A549 treated with ZK216348 at 1 μM for 4 hours (cell line): ENCODE measurements around the gene HAAO. TPM values are rescaled to one million over a fixed set of nuclear protein-coding genes. Genes with fewer than 3 reads are reported as not detected.

ENCODE experiments used
- total RNA-seq: library from RNA; stranded (reverse); fragments of 200-300 nt; extraction: Qiagen RNA extraction; gene quantifications from 5 replicates; pipeline ENCODE4 v1.2.3, GENCODE V29; 2022; ENCODE audit warnings: low read depth

Gene HAAO
- total RNA-seq, result not detected in 5 replicates

DNA sequence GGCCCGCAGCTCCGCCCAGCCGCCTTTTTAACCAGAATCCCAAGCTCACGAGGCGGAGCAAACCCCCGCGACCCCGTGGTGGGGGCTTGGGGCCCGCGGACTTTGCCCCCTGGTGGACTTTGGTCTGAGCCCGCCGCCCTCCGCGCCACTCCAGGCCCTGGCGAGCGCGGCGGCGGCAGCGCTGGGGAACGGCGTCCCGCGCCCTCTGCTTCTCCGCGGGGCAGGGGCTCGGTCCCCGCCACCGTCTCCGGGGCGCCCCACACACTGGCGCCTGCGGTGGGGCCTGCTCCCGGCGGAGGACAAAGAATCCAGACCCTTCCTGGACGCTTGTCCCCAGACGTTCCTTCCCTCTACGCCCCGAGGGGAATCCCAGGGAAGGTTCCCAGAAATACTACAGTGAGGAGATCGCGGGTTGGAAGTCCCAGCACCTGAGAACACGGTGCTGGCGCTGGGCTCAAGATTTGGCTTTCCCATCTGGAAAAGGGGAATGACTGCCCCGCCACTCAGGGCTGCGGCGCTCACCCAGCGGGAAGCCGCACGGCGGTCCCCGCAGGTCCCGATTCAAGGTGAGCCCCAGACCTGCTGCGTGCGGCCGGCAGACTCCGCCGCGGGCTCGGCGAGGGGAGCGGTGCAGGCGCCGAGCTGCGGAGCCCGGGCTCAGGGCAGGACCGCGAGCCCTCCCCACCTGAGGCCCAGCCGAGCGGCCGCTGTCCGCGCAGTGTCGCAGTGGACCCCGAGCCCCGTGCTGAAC is at the start of gene HAAO:
TSS of gene HAAO (minus strand) at position 1 of the 751 bp plus-strand sequence. CDS start 47 bp downstream, outside the sequence.

DNA sequence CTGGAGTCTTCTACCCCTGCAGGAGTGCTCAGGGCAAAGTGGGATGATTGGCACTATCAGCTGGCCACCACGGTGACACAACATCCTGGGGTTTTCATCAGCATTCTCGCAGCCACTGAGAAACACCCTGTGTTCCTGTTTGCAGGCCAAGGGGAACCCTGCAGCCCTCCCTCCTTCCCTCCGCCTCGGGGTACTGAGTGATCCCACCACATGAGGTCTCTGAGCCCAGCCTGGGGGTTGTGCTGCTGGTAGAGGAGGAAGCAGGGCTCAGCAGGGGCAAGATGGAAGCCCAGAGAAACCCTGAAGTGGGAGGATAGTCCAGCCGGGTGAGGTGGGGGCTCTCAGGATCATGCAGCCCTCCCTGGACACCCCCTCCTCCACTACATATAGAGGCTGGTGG is 28.3 kb downstream of the HAAO start, which contains the start of gene OXER1:
TSS of gene OXER1 (minus strand) at position 40 of the 400 bp plus-strand sequence. CDS start 73 bp downstream, outside the sequence.

Other genes with a start within 250 kb of the HAAO start
- 28.0 to 38.7 TPM (median 30.5 TPM) in 5 replicates for gene MTA3, start 224.0 kb downstream of the HAAO start, total RNA-seq
- gene OXER1, start 28.4 kb downstream of the HAAO start, total RNA-seq, result not detected in 5 replicates